T-helper 2 cell treated with Interferon-gamma antibody and Interleukin-4, amounts not matched to agents 5 μg/mL and 100 μg/mL, for 36 hours (primary cell): ENCODE data around the gene MYH6.
A peak's percentile ranks its signal among the peaks of the same experiment; 100 is the strongest.

Experiments
- DNase-seq: peaks from one replicate; pipeline ENCODE4 v3.0.0; 2021; ENCODE audit warnings: low spot score
- H3K27ac Mint-ChIP-seq: one replicate; pipeline ENCODE4 v1.8.0; 2021; ENCODE audit warnings: mild to moderate bottlenecking, mixed read lengths
- H3K27me3 Mint-ChIP-seq: one replicate; pipeline ENCODE4 v1.8.0; 2021; ENCODE audit warnings: low read depth, mixed read lengths
- H3K36me3 Mint-ChIP-seq: one replicate; pipeline ENCODE4 v1.8.0; 2021; ENCODE audit warnings: low read depth, mixed read lengths
- H3K4me1 Mint-ChIP-seq: one replicate; pipeline ENCODE4 v1.8.0; 2021; ENCODE audit warnings: low read depth, mixed read lengths
- H3K4me3 Mint-ChIP-seq: one replicate; pipeline ENCODE4 v1.8.0; 2022; ENCODE audit warnings: mild to moderate bottlenecking, moderate library complexity, mixed read lengths
- H3K9me3 Mint-ChIP-seq: one replicate; pipeline ENCODE4 v1.8.0; 2021; ENCODE audit warnings: mixed read lengths

MYH6 gene

DNA sequence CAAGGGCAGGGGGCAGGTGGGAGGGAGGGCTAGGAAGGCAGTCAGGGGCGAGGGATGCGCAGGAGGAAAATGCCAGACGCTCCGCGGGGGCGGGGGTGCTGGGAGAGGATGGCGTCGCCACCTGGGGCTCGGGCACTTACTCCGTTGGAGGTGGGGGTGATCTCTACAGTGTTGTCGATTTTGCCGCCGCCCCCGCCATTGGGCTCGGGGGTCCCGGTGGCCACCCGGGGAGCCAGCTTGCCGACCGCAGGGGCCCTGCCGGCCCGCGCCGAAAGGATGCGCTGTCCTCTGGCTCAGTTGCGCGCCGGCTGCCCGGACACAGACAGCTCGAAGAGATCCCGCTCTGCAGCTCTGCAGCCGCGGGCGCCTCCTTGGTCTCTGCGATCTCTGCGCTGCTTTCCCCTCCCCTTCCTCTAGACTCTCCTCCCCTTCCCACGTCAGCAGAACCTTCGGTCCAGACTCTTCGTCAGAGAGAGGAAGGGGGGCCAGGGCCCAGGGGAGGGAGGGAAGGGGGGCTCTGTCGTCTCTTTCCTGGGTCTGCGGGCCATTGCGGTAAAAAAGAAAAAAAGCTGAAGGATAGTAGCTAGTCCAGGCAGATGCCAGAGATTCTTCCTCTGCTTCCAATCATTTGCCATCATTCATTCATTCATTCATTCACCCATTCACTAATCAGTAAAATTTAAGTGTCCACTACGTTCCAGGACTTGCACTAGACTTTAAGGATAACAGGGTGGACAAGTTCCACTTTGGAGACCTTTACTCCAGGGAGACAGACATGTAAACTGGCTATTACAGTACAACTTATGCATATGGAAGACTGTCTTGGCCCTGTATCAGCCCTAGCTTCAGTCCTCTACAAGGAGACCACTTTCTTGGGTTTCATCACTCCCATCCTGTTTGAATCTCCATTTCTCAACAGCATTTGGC is 55.3 kb downstream of the MYH6 start, which contains the start of gene SLC22A17:
SLC22A17 (minus strand) TSS at position 382 of the 927 bp plus-strand sequence.
- no peak within 1 kb of the TSS for H3K27ac Mint-ChIP-seq
- peaks cover 8% of the 10 kb centered on the region for H3K4me1 Mint-ChIP-seq
- DNase-seq = peak; percentile 35
- no peaks in the 10 kb centered on the region for H3K36me3 Mint-ChIP-seq
- peaks cover 41% of the 10 kb centered on the region for H3K27me3 Mint-ChIP-seq
- no peaks in the 10 kb centered on the region for H3K9me3 Mint-ChIP-seq
- peak within 1 kb of the TSS; percentile 79 for H3K4me3 Mint-ChIP-seq

GRCh38 chr14:23351681-23352505 is 56.2 kb downstream of the MYH6 start:
- no peaks in the 10 kb centered on the region for H3K36me3 Mint-ChIP-seq
- peak overlapping the region; percentile 47 for H3K4me3 Mint-ChIP-seq
- H3K27me3 Mint-ChIP-seq = peaks cover 41% of the 10 kb centered on the region
- H3K27ac Mint-ChIP-seq = no peak overlapping the region
- no peak for DNase-seq
- peaks cover 8% of the 10 kb centered on the region for H3K4me1 Mint-ChIP-seq
- no peaks in the 10 kb centered on the region for H3K9me3 Mint-ChIP-seq

- no peaks in the 10 kb centered on the region for H3K9me3 Mint-ChIP-seq
- peaks cover 30% of the 10 kb centered on the region for H3K27me3 Mint-ChIP-seq
- H3K27ac Mint-ChIP-seq = no peak overlapping the region
Measured at GRCh38 chr14:23349156-23349845, 58.8 kb downstream of the MYH6 start.

DNA sequence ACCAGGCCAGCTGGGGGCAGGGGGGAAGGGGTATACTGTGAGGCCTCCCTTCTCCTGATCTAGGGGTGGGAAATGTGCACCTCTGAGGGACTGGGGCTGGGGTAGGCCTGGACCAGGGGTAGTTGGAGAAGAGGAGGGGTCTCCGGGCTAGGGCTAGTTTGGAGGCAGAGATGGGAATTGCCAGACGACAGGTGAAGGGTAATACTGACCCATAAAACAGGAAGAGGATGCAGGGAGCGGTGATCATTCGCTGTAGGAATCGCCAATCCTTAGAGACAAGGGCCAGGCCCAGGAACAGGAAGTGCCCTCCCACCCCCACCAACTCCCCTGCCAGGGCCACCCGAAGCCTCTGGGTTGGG is 59.8 kb downstream of the MYH6 start:
- peaks cover 20% of the 10 kb centered on the region for H3K27me3 Mint-ChIP-seq
- H3K27ac Mint-ChIP-seq = no peak overlapping the region
- no peak overlapping the region for H3K4me3 Mint-ChIP-seq
- peaks cover 6% of the 10 kb centered on the region for H3K4me1 Mint-ChIP-seq
- DNase-seq = no peak
- H3K9me3 Mint-ChIP-seq = no peaks in the 10 kb centered on the region
- H3K36me3 Mint-ChIP-seq = no peaks in the 10 kb centered on the region

More at GRCh38 chr14:23349156-23349845, 58.8 kb downstream of the MYH6 start:
- Mint-ChIP-seq H3K4me1 (peaks cover 8% of the 10 kb centered on the region), H3K36me3 (no peaks in the 10 kb centered on the region), H3K4me3 (no peak overlapping the region)
- DNase-seq = no peak

- Mint-ChIP-seq H3K27ac (no peak overlapping the region), H3K36me3 (no peaks in the 10 kb centered on the region), H3K27me3 (peaks cover 20% of the 10 kb centered on the region), H3K4me3 (no peak overlapping the region), H3K9me3 (no peaks in the 10 kb centered on the region), H3K4me1 (no peaks in the 10 kb centered on the region)
- DNase-seq = no peak
Measured at GRCh38 chr14:23347406-23348296, 60.4 kb downstream of the MYH6 start.

DNA sequence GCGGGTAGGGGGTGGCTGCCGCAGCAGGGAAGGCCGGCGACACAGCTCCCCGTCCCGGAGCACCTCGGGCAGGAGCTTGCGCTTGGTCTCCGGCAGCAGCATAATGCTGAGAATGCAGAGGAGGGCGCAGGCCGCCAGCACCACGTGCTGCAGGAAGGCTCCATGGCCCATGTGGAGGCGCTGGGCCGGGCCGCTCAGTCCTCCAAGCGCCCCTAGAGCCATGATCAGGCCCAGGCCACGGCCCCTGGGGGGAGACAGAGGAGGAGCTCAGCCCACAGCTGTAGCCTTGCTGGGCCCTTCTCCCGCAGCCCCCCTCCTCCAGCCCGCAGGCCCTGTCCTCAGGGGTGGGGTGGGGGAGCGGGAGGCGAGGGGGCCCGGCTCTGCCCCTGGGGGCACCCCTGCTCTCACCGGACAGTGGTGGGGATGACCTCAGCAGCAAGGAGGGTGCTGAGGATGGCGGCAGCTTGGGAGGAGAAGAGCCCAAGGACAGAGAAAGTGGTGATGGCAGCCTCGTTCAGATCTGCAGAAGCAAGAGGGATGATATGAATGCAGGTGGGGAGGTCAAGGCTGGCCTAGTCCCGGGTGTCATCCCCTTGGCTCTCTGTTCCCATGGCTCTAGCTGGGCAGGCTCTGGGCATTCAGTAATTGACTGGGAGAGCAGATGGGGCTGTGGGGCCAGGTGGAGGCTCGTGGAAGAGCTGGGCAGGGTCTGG is 61.2 kb downstream of the MYH6 start:
- H3K27me3 Mint-ChIP-seq = peaks cover 28% of the 10 kb centered on the region
- H3K4me3 Mint-ChIP-seq = no peak overlapping the region
- no peak for DNase-seq
- no peaks in the 10 kb centered on the region for H3K36me3 Mint-ChIP-seq
- H3K4me1 Mint-ChIP-seq = no peaks in the 10 kb centered on the region
- H3K9me3 Mint-ChIP-seq = no peaks in the 10 kb centered on the region
- H3K27ac Mint-ChIP-seq = no peak overlapping the region

GRCh38 chr14:23345987-23346692 is 61.9 kb downstream of the MYH6 start:
- Mint-ChIP-seq H3K9me3 (no peaks in the 10 kb centered on the region), H3K4me1 (no peaks in the 10 kb centered on the region), H3K36me3 (no peaks in the 10 kb centered on the region), H3K27me3 (peaks cover 26% of the 10 kb centered on the region), H3K27ac (no peak overlapping the region), H3K4me3 (no peak overlapping the region)
- no peak for DNase-seq

- H3K36me3 Mint-ChIP-seq = no peaks in the 10 kb centered on the region
- H3K27ac Mint-ChIP-seq = no peak overlapping the region
- H3K4me1 Mint-ChIP-seq = no peaks in the 10 kb centered on the region
- no peak for DNase-seq
- H3K27me3 Mint-ChIP-seq = peaks cover 19% of the 10 kb centered on the region
- no peak overlapping the region for H3K4me3 Mint-ChIP-seq
- H3K9me3 Mint-ChIP-seq = peaks cover 11% of the 10 kb centered on the region
Measured at GRCh38 chr14:23344481-23344880, 63.6 kb downstream of the MYH6 start.

GRCh38 chr14:23339506-23340268 is 68.4 kb downstream of the MYH6 start:
- no peak overlapping the region for H3K27ac Mint-ChIP-seq
- no peak overlapping the region for H3K4me3 Mint-ChIP-seq
- peaks cover 11% of the 10 kb centered on the region for H3K9me3 Mint-ChIP-seq
- no peaks in the 10 kb centered on the region for H3K4me1 Mint-ChIP-seq
- no peak for DNase-seq
- H3K27me3 Mint-ChIP-seq = peaks cover 39% of the 10 kb centered on the region
- H3K36me3 Mint-ChIP-seq = no peaks in the 10 kb centered on the region

GRCh38 chr14:23335623-23336022 is 72.5 kb downstream of the MYH6 start:
- H3K9me3 Mint-ChIP-seq = peaks cover 10% of the 10 kb centered on the region

More at GRCh38 chr14:23335623-23336022, 72.5 kb downstream of the MYH6 start:
- DNase-seq = no peak
- Mint-ChIP-seq H3K4me1 (no peaks in the 10 kb centered on the region), H3K4me3 (no peak overlapping the region), H3K27me3 (peaks cover 26% of the 10 kb centered on the region), H3K27ac (no peak overlapping the region), H3K36me3 (no peaks in the 10 kb centered on the region)
